GM12873 (cell line): ENCODE data around the gene WDR6.

Experiments used
- TF ChIP-seq, protein P1 (sequence below): IDR thresholded peaks from 2 replicates; pipeline ENCODE4 v1.5.1; 2012; ENCODE audit warnings: low read depth, mild to moderate bottlenecking, moderate library complexity, low read length, control low read depth; ENCODE audit not compliant: insufficient read depth; ENCODE audit errors: missing control alignments

The WDR6 gene

DNA sequence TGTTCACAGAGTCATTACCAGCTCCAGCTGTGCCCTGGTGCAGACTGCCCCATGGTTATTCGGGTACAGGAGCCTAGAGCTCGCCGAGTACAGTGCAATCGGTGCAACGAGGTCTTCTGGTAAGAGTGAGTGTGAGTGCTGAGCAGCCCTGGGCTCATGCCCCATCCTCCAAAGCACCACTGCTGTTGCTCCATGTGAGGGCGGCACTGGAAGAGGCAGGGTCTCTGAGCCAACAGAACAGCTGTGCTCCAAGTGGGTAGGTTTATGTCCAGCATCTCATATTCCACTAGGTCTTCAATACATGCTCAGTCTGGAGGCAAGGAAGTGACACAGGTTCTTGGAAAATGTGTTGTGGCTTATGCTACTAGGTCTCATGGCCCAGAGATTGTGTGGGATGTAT is 36.6 kb upstream of the WDR6 start:
- TF ChIP-seq, protein P1, sequence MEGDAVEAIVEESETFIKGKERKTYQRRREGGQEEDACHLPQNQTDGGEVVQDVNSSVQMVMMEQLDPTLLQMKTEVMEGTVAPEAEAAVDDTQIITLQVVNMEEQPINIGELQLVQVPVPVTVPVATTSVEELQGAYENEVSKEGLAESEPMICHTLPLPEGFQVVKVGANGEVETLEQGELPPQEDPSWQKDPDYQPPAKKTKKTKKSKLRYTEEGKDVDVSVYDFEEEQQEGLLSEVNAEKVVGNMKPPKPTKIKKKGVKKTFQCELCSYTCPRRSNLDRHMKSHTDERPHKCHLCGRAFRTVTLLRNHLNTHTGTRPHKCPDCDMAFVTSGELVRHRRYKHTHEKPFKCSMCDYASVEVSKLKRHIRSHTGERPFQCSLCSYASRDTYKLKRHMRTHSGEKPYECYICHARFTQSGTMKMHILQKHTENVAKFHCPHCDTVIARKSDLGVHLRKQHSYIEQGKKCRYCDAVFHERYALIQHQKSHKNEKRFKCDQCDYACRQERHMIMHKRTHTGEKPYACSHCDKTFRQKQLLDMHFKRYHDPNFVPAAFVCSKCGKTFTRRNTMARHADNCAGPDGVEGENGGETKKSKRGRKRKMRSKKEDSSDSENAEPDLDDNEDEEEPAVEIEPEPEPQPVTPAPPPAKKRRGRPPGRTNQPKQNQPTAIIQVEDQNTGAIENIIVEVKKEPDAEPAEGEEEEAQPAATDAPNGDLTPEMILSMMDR, result no peak

GRCh38 chr3:48974076-48974864 is 32.9 kb upstream of the WDR6 start:
- TF ChIP-seq, protein P1, result no peak

- TF ChIP-seq, protein P1, result no peak
These were observed 27.7 kb upstream of the WDR6 start for GRCh38 chr3:48979451-48979850.

GRCh38 chr3:48980295-48980694 is 26.9 kb upstream of the WDR6 start:
- TF ChIP-seq, protein P1, result no peak

GRCh38 chr3:48982016-48982415 is 25.2 kb upstream of the WDR6 start:
- TF ChIP-seq, protein P1, result no peak

DNA sequence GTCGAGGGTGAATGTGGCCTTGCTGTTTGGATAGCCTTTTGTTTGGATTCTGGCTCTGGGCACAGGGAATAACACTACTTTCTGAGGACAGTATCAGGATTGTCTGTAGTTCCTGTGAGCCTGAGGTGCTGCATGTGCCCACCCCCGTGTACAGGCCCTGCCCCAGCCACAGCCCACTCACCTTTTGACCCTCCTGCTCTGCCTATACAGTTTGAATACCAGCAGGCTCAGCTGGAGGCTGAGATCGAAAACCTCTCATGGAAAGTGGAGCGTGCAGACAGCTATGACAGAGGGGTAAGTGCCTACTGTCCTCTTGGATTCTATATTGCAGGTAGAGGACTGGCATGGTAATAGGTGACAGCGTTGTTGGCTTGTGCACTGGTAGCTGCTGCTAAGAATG is 24.5 kb upstream of the WDR6 start:
- TF ChIP-seq, protein P1, result no peak

DNA sequence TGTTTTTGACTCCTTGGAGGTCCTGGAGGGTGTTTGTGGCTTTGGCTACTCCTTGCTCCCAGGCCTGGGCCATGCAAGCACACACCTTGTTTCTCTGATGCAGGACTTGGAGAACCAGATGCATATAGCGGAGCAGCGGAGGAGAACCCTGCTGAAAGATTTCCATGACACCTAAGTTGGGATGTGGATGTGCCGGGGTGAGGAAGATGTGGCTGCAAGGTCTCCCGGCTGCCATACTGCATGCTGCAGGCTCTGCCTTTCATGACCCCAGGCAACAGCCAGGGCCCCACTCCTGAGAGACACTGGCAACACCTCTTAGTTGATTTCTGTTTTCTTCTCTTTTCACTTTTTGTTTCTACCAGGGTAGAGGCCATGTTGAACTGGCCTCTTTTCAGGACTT is 24.1 kb upstream of the WDR6 start:
- TF ChIP-seq, protein P1, result no peak

- TF ChIP-seq, protein P1, result no peak
These were observed 22.5 kb upstream of the WDR6 start for GRCh38 chr3:48984663-48985062.
